Effector CD4-positive, alpha-beta T cell (primary cell): ENCODE measurements around the gene HSPG2.

Source experiments
- DNase-seq: peaks from one replicate; pipeline ENCODE4 v3.0.0-alpha.2; 2020

HSPG2 gene

GRCh38 chr1:21896652-21897532 lies 40.2 kb downstream of the HSPG2 start:
- no peak for DNase-seq

- DNase-seq = no peak
These were observed 41.1 kb downstream of the HSPG2 start for GRCh38 chr1:21896026-21896425.

- no peak for DNase-seq
These were observed 42.9 kb downstream of the HSPG2 start for GRCh38 chr1:21894034-21894881.

GRCh38 chr1:21893046-21893805 lies 43.9 kb downstream of the HSPG2 start:
- no peak for DNase-seq

- DNase-seq = no peak
These were observed 45.3 kb downstream of the HSPG2 start for GRCh38 chr1:21891621-21892479.

GRCh38 chr1:21891081-21891480 lies 46.0 kb downstream of the HSPG2 start:
- no peak for DNase-seq

- no peak for DNase-seq
These were observed 48.6 kb downstream of the HSPG2 start for GRCh38 chr1:21888500-21888899.

GRCh38 chr1:21887796-21888195 lies 49.3 kb downstream of the HSPG2 start:
- DNase-seq = no peak

- DNase-seq = no peak
These were observed 49.8 kb downstream of the HSPG2 start for GRCh38 chr1:21887216-21887736.

GRCh38 chr1:21886486-21887215 lies 50.5 kb downstream of the HSPG2 start:
- DNase-seq = no peak

- no peak for DNase-seq
These were observed 51.7 kb downstream of the HSPG2 start for GRCh38 chr1:21885236-21886037.

- no peak for DNase-seq
These were observed 52.5 kb downstream of the HSPG2 start for GRCh38 chr1:21884456-21885235.

- no peak for DNase-seq
These were observed 54.2 kb downstream of the HSPG2 start for GRCh38 chr1:21882721-21883415.

- DNase-seq = no peak
These were observed 55.9 kb downstream of the HSPG2 start for GRCh38 chr1:21881250-21881649.

- DNase-seq = no peak
These were observed 56.5 kb downstream of the HSPG2 start for GRCh38 chr1:21880619-21880970.

GRCh38 chr1:21879928-21880618 lies 57.0 kb downstream of the HSPG2 start:
- no peak for DNase-seq

- no peak for DNase-seq
These were observed 58.2 kb downstream of the HSPG2 start for GRCh38 chr1:21878840-21879478.
